ENCODE data around the gene NUBPL. TPM values are rescaled to one million over a fixed set of nuclear protein-coding genes. Genes with fewer than 3 reads are reported as not detected.

NUBPL gene, protein sequence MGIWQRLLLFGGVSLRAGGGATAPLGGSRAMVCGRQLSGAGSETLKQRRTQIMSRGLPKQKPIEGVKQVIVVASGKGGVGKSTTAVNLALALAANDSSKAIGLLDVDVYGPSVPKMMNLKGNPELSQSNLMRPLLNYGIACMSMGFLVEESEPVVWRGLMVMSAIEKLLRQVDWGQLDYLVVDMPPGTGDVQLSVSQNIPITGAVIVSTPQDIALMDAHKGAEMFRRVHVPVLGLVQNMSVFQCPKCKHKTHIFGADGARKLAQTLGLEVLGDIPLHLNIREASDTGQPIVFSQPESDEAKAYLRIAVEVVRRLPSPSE
- 10.7 to 18.8 TPM (median 11.1 TPM) in 3 replicates for polyA plus RNA-seq
- polyA plus RNA-seq (2011; ENCODE audit: low read depth), result 11.3 TPM
- 11.1 and 18.3 TPM in 2 replicates for polyA plus RNA-seq (2011; cell fraction: cytosol; rRNA removed)
- 11.5 and 11.6 TPM in 2 replicates for polyA plus RNA-seq (2011; cell fraction: nucleus; rRNA removed)
- 5.5 and 10.7 TPM in 2 replicates for polyA plus RNA-seq (2012; ENCODE audit: low replicate concordance)
- polyA minus RNA-seq, result 3.4 to 15.8 TPM (median 7.7 TPM) in 3 replicates
- polyA minus RNA-seq (2011; cell fraction: cytosol; rRNA and poly(A)+ RNA removed), result 10.9 TPM
- 7.5 and 20.5 TPM in 2 replicates for polyA minus RNA-seq (2011; cell fraction: nucleus; rRNA and poly(A)+ RNA removed)

- DNase-seq (ENCODE audit: low read depth, low spot score) (peak; percentile 54), FAIRE-seq (peak; percentile 91)
- Histone ChIP-seq H3K27ac (ENCODE audit: control insufficient read depth, insufficient read depth, low read length) (peak within 1 kb of the TSS; percentile 94), H3K4me3 (ENCODE audit: control insufficient read depth in 2 of 3, extremely low read depth in 1 of 3, insufficient read depth in 2 of 3, low read depth in 1 of 3, low read length in 3 of 3) (peak within 1 kb of the TSS; percentile 74 to 99 (median 92)), H3K9me1 (ENCODE audit: control insufficient read depth, extremely low read depth, insufficient read depth, low read length) (no peaks in the 10 kb centered on the region), H3K4me1 (ENCODE audit: control insufficient read depth, extremely low read depth, insufficient read depth, low read length) (peaks cover 5% of the 10 kb centered on the region), H2AFZ (ENCODE audit: control insufficient read depth, low read length) (peak within 1 kb of the TSS; percentile 99), H3K27me3 (ENCODE audit: control insufficient read depth, extremely low read depth, insufficient read depth, low read length) (no peaks in the 10 kb centered on the region), H3K36me3 (ENCODE audit: control insufficient read depth in 2 of 2, extremely low read depth in 1 of 2, insufficient read depth in 2 of 2, low read length in 2 of 2) (no peaks in the 10 kb centered on the region), H3K9ac (ENCODE audit: control insufficient read depth, extremely low read depth, insufficient read depth, low read length) (peak within 1 kb of the TSS; percentile 99), H3K9me3 (ENCODE audit: control insufficient read depth, low read depth, low read length) (no peaks in the 10 kb centered on the region), H3K79me2 (ENCODE audit: control insufficient read depth, insufficient read depth, low read length) (no peaks in the 10 kb centered on the region), H3K4me2 (ENCODE audit: control insufficient read depth, extremely low read depth, insufficient read depth, low read depth, low read length) (peak within 1 kb of the TSS; percentile 96), H4K20me1 (ENCODE audit: control insufficient read depth, extremely low read depth, insufficient read depth, low read length) (no peaks in the 10 kb centered on the region)
- dilution Hi-C loops (cut with MboI; ENCODE audit: extremely low pct_ligation_motif_present, low sequenced_read_pairs), result no loop called here
- no peak for TF ChIP-seq EZH2 (IDR thresholded peaks at IDR 0.05; ENCODE audit: low read length)
These were observed at the start of gene NUBPL for GRCh38 chr14:31561155-31561846. Gene NUBPL, plus strand, starts transcription at chr14:31561404. Its CDS starts 36 bp downstream, at chr14:31561440.

DNA sequence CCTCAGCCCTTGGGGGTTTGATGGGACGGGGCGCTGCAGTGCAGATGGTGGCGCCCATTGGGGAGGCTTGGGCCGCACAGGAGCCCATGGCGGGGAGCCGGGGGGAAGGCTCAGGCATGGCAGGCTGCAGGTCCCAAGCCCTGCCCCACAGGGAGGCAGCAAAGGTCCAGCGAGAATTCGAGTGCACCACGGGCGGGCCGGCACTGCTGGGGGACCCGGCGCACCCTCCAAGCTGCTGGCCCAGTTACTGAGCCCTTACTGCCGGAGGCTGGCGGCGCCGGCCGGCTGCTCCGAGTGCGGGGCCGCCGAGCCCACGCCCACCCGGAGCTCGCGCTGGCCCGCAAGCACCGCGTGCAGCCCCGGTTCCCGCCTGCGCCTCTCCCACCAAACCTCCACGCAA lies 34.1 kb upstream of the NUBPL start:
- FAIRE-seq (no peak), DNase-seq (ENCODE audit: low read depth, low spot score) (no peak)
- Histone ChIP-seq H3K9ac (ENCODE audit: control insufficient read depth, extremely low read depth, insufficient read depth, low read length) (no peak overlapping the region), H4K20me1 (ENCODE audit: control insufficient read depth, extremely low read depth, insufficient read depth, low read length) (no peaks in the 10 kb centered on the region), H3K27me3 (ENCODE audit: control insufficient read depth, extremely low read depth, insufficient read depth, low read length) (no peaks in the 10 kb centered on the region), H3K36me3 (ENCODE audit: control insufficient read depth in 2 of 2, extremely low read depth in 1 of 2, insufficient read depth in 2 of 2, low read length in 2 of 2) (no peaks in the 10 kb centered on the region), H3K4me1 (ENCODE audit: control insufficient read depth, extremely low read depth, insufficient read depth, low read length) (no peaks in the 10 kb centered on the region), H3K4me2 (ENCODE audit: control insufficient read depth, extremely low read depth, insufficient read depth, low read depth, low read length) (no peak overlapping the region), H3K27ac (ENCODE audit: control insufficient read depth, insufficient read depth, low read length) (no peak overlapping the region), H3K79me2 (ENCODE audit: control insufficient read depth, insufficient read depth, low read length) (no peaks in the 10 kb centered on the region), H3K4me3 (ENCODE audit: control insufficient read depth in 2 of 3, extremely low read depth in 1 of 3, insufficient read depth in 2 of 3, low read depth in 1 of 3, low read length in 3 of 3) (no peak overlapping the region), H2AFZ (ENCODE audit: control insufficient read depth, low read length) (no peak overlapping the region), H3K9me3 (ENCODE audit: control insufficient read depth, low read depth, low read length) (no peaks in the 10 kb centered on the region), H3K9me1 (ENCODE audit: control insufficient read depth, extremely low read depth, insufficient read depth, low read length) (no peaks in the 10 kb centered on the region)
- TF ChIP-seq CTCF (optimal IDR thresholded peaks at IDR 0.05 in 1 of 3, IDR thresholded peaks at IDR 0.05 in 1 of 3, conservative IDR thresholded peaks at IDR 0.05 in 1 of 3; ENCODE audit: extremely low read depth in 1 of 3, insufficient read depth in 2 of 3, low read length in 3 of 3) (no peak), EZH2 (IDR thresholded peaks at IDR 0.05; ENCODE audit: low read length) (no peak)
- dilution Hi-C loops (cut with MboI; ENCODE audit: extremely low pct_ligation_motif_present, low sequenced_read_pairs), result no loop called here
